Keratinocyte (primary cell): Measurements from ENCODE around the gene NAT9. TPM values are rescaled to one million over a fixed set of nuclear protein-coding genes. Genes with fewer than 3 reads are reported as not detected.

Experiments used
- DNase-seq: peaks from one replicate; pipeline ENCODE4 v3.0.0-alpha.2; 2011; ENCODE audit warnings: low read depth, missing footprints, low spot score
- FAIRE-seq: peaks from 2 replicates; lab custom pipeline; 2011; peaks lifted over from hg19 to GRCh38; lab: Jason Lieb, UNC
- H2AFZ ChIP-seq: 2 replicates; pipeline ENCODE4 v1.6.0; 2012; ENCODE audit warnings: low read length, control low read depth, inconsistent platforms; ENCODE audit not compliant: control insufficient read depth
- H3K27ac ChIP-seq: 2 replicates; pipeline ENCODE4 v1.5.1; 2011; ENCODE audit warnings: low read length; ENCODE audit not compliant: control insufficient read depth, insufficient read depth
- H3K27me3 ChIP-seq: 3 replicates; pipeline ENCODE4 v1.6.0; 2011; ENCODE audit warnings: low read length; ENCODE audit not compliant: control insufficient read depth, insufficient read depth; ENCODE audit errors: extremely low read depth
- H3K36me3 ChIP-seq, 2 experiments: 2 replicates in 1 of 2; 3 replicates in 1 of 2; pipeline ENCODE4 v1.5.1; 2011; ENCODE audit warnings: low read length in 2 of 2, mild to moderate bottlenecking in 1 of 2; ENCODE audit not compliant: control insufficient read depth in 2 of 2, insufficient read depth in 2 of 2; ENCODE audit errors: extremely low read depth in 1 of 2
- H3K4me1 ChIP-seq: 3 replicates; pipeline ENCODE4 v1.5.1; 2011; ENCODE audit warnings: low read length; ENCODE audit not compliant: control insufficient read depth, insufficient read depth; ENCODE audit errors: extremely low read depth
- H3K4me2 ChIP-seq: 3 replicates; pipeline ENCODE4 v1.6.0; 2011; ENCODE audit warnings: low read depth, low read length; ENCODE audit not compliant: control insufficient read depth, insufficient read depth; ENCODE audit errors: extremely low read depth
- H3K4me3 ChIP-seq, 3 experiments: fragments of 200-600 bp in 1 of 3; sonication (generic) in 1 of 3; 2 replicates in 2 of 3; 3 replicates in 1 of 3; pipeline ENCODE4 v1.5.1; 2011 to 2016; ENCODE audit warnings: low read length in 3 of 3, mild to moderate bottlenecking in 3 of 3, control low read depth in 2 of 3, inconsistent platforms in 1 of 3, low read depth in 1 of 3, mixed read lengths in 1 of 3, mixed run types in 1 of 3, moderate library complexity in 1 of 3; ENCODE audit not compliant: control insufficient read depth in 2 of 3, insufficient read depth in 2 of 3; ENCODE audit errors: extremely low read depth in 1 of 3
- H3K79me2 ChIP-seq: 2 replicates; pipeline ENCODE4 v1.6.0; 2012; ENCODE audit warnings: low read length; ENCODE audit not compliant: control insufficient read depth, insufficient read depth
- H3K9ac ChIP-seq: 3 replicates; pipeline ENCODE4 v1.6.0; 2011; ENCODE audit warnings: low read length; ENCODE audit not compliant: control insufficient read depth, insufficient read depth; ENCODE audit errors: extremely low read depth
- H3K9me1 ChIP-seq: 3 replicates; pipeline ENCODE4 v1.6.0; 2011; ENCODE audit warnings: low read length; ENCODE audit not compliant: control insufficient read depth, insufficient read depth; ENCODE audit errors: extremely low read depth
- H3K9me3 ChIP-seq: 2 replicates; pipeline ENCODE4 v1.5.1; 2012; ENCODE audit warnings: low read depth, low read length; ENCODE audit not compliant: control insufficient read depth
- H4K20me1 ChIP-seq: 3 replicates; pipeline ENCODE4 v1.6.0; 2011; ENCODE audit warnings: low read length; ENCODE audit not compliant: control insufficient read depth, insufficient read depth; ENCODE audit errors: extremely low read depth
- CTCF ChIP-seq, 3 experiments: IDR thresholded peaks in 1 of 3; conservative IDR thresholded peaks in 1 of 3; optimal IDR thresholded peaks in 1 of 3; 2 replicates in 2 of 3; 3 replicates in 1 of 3; pipeline versions ENCODE3 to v1.5.1; 2011; ENCODE audit warnings: low read length in 3 of 3, mild to moderate bottlenecking in 3 of 3, moderate library complexity in 2 of 3, control low read depth in 1 of 3, inconsistent platforms in 1 of 3; ENCODE audit not compliant: insufficient read depth in 2 of 3; ENCODE audit errors: extremely low read depth in 1 of 3
- EZH2 ChIP-seq: IDR thresholded peaks from one replicate; pipeline ENCODE4 v1.6.1; 2012; ENCODE audit warnings: inconsistent platforms, mild to moderate bottlenecking, low read length, moderate library complexity
- dilution Hi-C: fragments of 300-500 bp; cut with MboI; formaldehyde crosslinking; loops from one replicate; pipeline ENCODE4 v1.7.0; 2020; ENCODE audit warnings: low sequenced_read_pairs; ENCODE audit not compliant: extremely low pct_ligation_motif_present
- polyA plus RNA-seq, 5 experiments: library from polyadenylated mRNA; depleted of rRNA in 3 of 5; stranded (reverse) in 3 of 5; stranded (forward) in 1 of 5; unstranded in 1 of 5; fragments of >200 nt; gene quantifications; 1 replicate in 1 of 5; 2 replicates in 3 of 5; 3 replicates in 1 of 5; pipeline versions ENCODE4 v1.2.1 to v1.2.3, GENCODE V29; 2011 to 2012; ENCODE audit warnings: missing spikeins in 2 of 5, low read depth in 1 of 5, low replicate concordance in 1 of 5

NAT9 gene
- polyA plus RNA-seq, 1 donor (not counting 4 experiments of a cell fraction or from before 2014, with no cell fraction given), result 34.6 TPM

GRCh38 chr17:74761931-74762330 lies 14.2 kb downstream of the NAT9 start:
- Histone ChIP-seq H3K27ac (no peak overlapping the region), H2AFZ (no peak overlapping the region), H4K20me1 (no peaks in the 10 kb centered on the region), H3K4me2 (no peak overlapping the region), H3K9me3 (no peaks in the 10 kb centered on the region), H3K9ac (no peak overlapping the region), H3K9me1 (peaks cover 7% of the 10 kb centered on the region), H3K4me1 (peaks cover 41% of the 10 kb centered on the region), H3K79me2 (peaks cover 30% of the 10 kb centered on the region), H3K27me3 (no peaks in the 10 kb centered on the region), H3K4me3 (no peak overlapping the region), H3K36me3 (peaks cover 3 to 6% of the 10 kb centered on the region in 2 experiments)
- dilution Hi-C loops, result no loop called here
- no peak for DNase-seq
- no peak for TF ChIP-seq CTCF (optimal IDR thresholded peaks at IDR 0.05 in 1 of 3, IDR thresholded peaks at IDR 0.05 in 1 of 3, conservative IDR thresholded peaks at IDR 0.05 in 1 of 3; ENCODE audit: extremely low read depth in 1 of 3, insufficient read depth in 2 of 3, low read length in 3 of 3)
- no peak for TF ChIP-seq EZH2
- FAIRE-seq, result no peak

- Histone ChIP-seq H3K27ac (no peak overlapping the region), H3K9ac (no peak overlapping the region), H4K20me1 (no peaks in the 10 kb centered on the region), H3K4me2 (no peak overlapping the region), H3K27me3 (no peaks in the 10 kb centered on the region), H3K9me3 (no peaks in the 10 kb centered on the region), H3K4me3 (no peak overlapping the region), H3K9me1 (peaks cover 7% of the 10 kb centered on the region), H2AFZ (no peak overlapping the region), H3K36me3 (peaks cover 3 to 6% of the 10 kb centered on the region in 2 experiments), H3K79me2 (peaks cover 34% of the 10 kb centered on the region), H3K4me1 (peaks cover 41% of the 10 kb centered on the region)
- DNase-seq (no peak), FAIRE-seq (no peak)
- dilution Hi-C loops, result no loop called here
- TF ChIP-seq EZH2 (no peak), CTCF (optimal IDR thresholded peaks at IDR 0.05 in 1 of 3, IDR thresholded peaks at IDR 0.05 in 1 of 3, conservative IDR thresholded peaks at IDR 0.05 in 1 of 3; ENCODE audit: extremely low read depth in 1 of 3, insufficient read depth in 2 of 3, low read length in 3 of 3) (no peak)
Measured at GRCh38 chr17:74761419-74761818, 14.7 kb downstream of the NAT9 start.
